ENCODE data around the gene DLG5.

Gene DLG5

GRCh38 chr10:77926566-77927401, at the start of gene DLG5:
DLG5 (minus strand) TSS chr10:77926755; CDS start chr10:77926520, 235 bp downstream.
- in situ Hi-C loops (cut with MboI; ENCODE audit: low sequenced_read_pairs) = no loop called here

- in situ Hi-C loops (cut with MboI; ENCODE audit: low sequenced_read_pairs) = no loop called here
These were observed 48.6 kb upstream of the DLG5 start for GRCh38 chr10:77975086-77975666.

- in situ Hi-C loops (cut with MboI; ENCODE audit: low sequenced_read_pairs) = no loop called here
These were observed 48.0 kb upstream of the DLG5 start for GRCh38 chr10:77974396-77975074.

GRCh38 chr10:77973276-77973675, 46.7 kb upstream of the DLG5 start:
- in situ Hi-C loops (cut with MboI; ENCODE audit: low sequenced_read_pairs) = no loop called here

- in situ Hi-C loops (cut with MboI; ENCODE audit: low sequenced_read_pairs) = no loop called here
These were observed 45.6 kb upstream of the DLG5 start for GRCh38 chr10:77972148-77972547.

- in situ Hi-C loops (cut with MboI; ENCODE audit: low sequenced_read_pairs) = no loop called here
These were observed 45.2 kb upstream of the DLG5 start for GRCh38 chr10:77971804-77972144.

- in situ Hi-C loops (cut with MboI; ENCODE audit: low sequenced_read_pairs) = no loop called here
These were observed 44.6 kb upstream of the DLG5 start for GRCh38 chr10:77970869-77971803.

- in situ Hi-C loops (cut with MboI; ENCODE audit: low sequenced_read_pairs) = no loop called here
These were observed 42.6 kb upstream of the DLG5 start for GRCh38 chr10:77969114-77969513.

GRCh38 chr10:77967611-77968022, 41.1 kb upstream of the DLG5 start:
- in situ Hi-C loops (cut with MboI; ENCODE audit: low sequenced_read_pairs) = no loop called here

GRCh38 chr10:77965294-77965693, 38.7 kb upstream of the DLG5 start:
- in situ Hi-C loops (cut with MboI; ENCODE audit: low sequenced_read_pairs) = no loop called here

GRCh38 chr10:77964811-77965210, 38.3 kb upstream of the DLG5 start:
- in situ Hi-C loops (cut with MboI; ENCODE audit: low sequenced_read_pairs) = no loop called here

GRCh38 chr10:77963901-77964300, 37.3 kb upstream of the DLG5 start:
- in situ Hi-C loops (cut with MboI; ENCODE audit: low sequenced_read_pairs) = no loop called here

- in situ Hi-C loops (cut with MboI; ENCODE audit: low sequenced_read_pairs) = no loop called here
These were observed 36.0 kb upstream of the DLG5 start for GRCh38 chr10:77962350-77963146.

GRCh38 chr10:77961668-77962067, 35.1 kb upstream of the DLG5 start:
- in situ Hi-C loops (cut with MboI; ENCODE audit: low sequenced_read_pairs) = no loop called here

- in situ Hi-C loops (cut with MboI; ENCODE audit: low sequenced_read_pairs) = no loop called here
These were observed 34.3 kb upstream of the DLG5 start for GRCh38 chr10:77960829-77961329.

GRCh38 chr10:77959887-77960455, 33.4 kb upstream of the DLG5 start:
- in situ Hi-C loops (cut with MboI; ENCODE audit: low sequenced_read_pairs) = no loop called here

- in situ Hi-C loops (cut with MboI; ENCODE audit: low sequenced_read_pairs) = no loop called here
These were observed 32.8 kb upstream of the DLG5 start for GRCh38 chr10:77959384-77959783.

GRCh38 chr10:77955136-77955535, 28.6 kb upstream of the DLG5 start:
- in situ Hi-C loops (cut with MboI; ENCODE audit: low sequenced_read_pairs) = no loop called here

GRCh38 chr10:77949167-77949566, 22.6 kb upstream of the DLG5 start:
- in situ Hi-C loops (cut with MboI; ENCODE audit: low sequenced_read_pairs) = no loop called here

GRCh38 chr10:77946084-77946483, 19.5 kb upstream of the DLG5 start:
- in situ Hi-C loops (cut with MboI; ENCODE audit: low sequenced_read_pairs) = no loop called here

Measured in HL-60/S4 (cell line).